Measurements from ENCODE around the gene TEX30. TPM values are rescaled to one million over a fixed set of nuclear protein-coding genes. Genes with fewer than 3 reads are reported as not detected.
A peak's percentile ranks its signal among the peaks of the same experiment; 100 is the strongest.

Gene TEX30
- total RNA-seq, 2 experiments from 2014 or later = 4.6 to 6.3 TPM

- Mint-ChIP-seq H3K9me3 (no peaks in the 10 kb centered on the region), H3K27ac (no peak overlapping the region), H3K4me1 (ENCODE audit: low read depth) (peaks cover 16% of the 10 kb centered on the region), H3K27me3 (no peaks in the 10 kb centered on the region), H3K36me3 (ENCODE audit: low read depth) (peaks cover 8% of the 10 kb centered on the region), H3K4me3 (no peak overlapping the region)
- Histone ChIP-seq H3K36me3 (ENCODE audit: insufficient read depth, low read length) (no peaks in the 10 kb centered on the region), H3K27me3 (ENCODE audit: control insufficient read depth in 1 of 2, insufficient read depth in 2 of 2, low read length in 2 of 2) (no peaks in the 10 kb centered on the region), H3K9me3 (ENCODE audit: control insufficient read depth in 1 of 2, insufficient read depth in 1 of 2, low read length in 2 of 2) (no peaks in the 10 kb centered on the region), H3K27ac (ENCODE audit: low read depth in 1 of 2, low read length in 2 of 2) (no peak overlapping the region), H3K4me3 (ENCODE audit: low read length) (no peak overlapping the region), H3K4me1 (ENCODE audit: insufficient read depth, low read length) (peaks cover 10% of the 10 kb centered on the region)
- intact Hi-C loops (cut with DNase I, micrococcal nuclease) = no loop called here
- ATAC-seq (ENCODE audit: poor library complexity) = no peak
- no peak for DNase-seq
- CTCF ChIA-PET = no interaction called here
- TF ChIP-seq CTCF (IDR thresholded peaks at IDR 0.05) = no peak
- POLR2A ChIA-PET = no interaction called here
These were observed 32.1 kb upstream of the TEX30 start for GRCh38 chr13:102805680-102806079.

- H3K4me1 ChIP-seq (ENCODE audit: insufficient read depth, low read length) = peaks cover 31% of the 10 kb centered on the region
- CTCF ChIA-PET = interaction anchor here (0.6 to 2.1 kb wide), 7 partner anchors 16 to 121 kb away, joined by 3 to 18 read pairs (median 4); partner anchors contain the start of genes ERCC5 and TEX30
- H3K27me3 ChIP-seq (ENCODE audit: control insufficient read depth in 1 of 2, insufficient read depth in 2 of 2, low read length in 2 of 2) = peaks cover 6 to 18% of the 10 kb centered on the region in 2 experiments
- peak overlapping the region; percentile 94 for H3K4me3 Mint-ChIP-seq
- POLR2A ChIA-PET = interaction anchor here (0.7 to 3.7 kb wide), 7 partner anchors 10 to 213 kb away, joined by 3 to 35 read pairs (median 10); partner anchors contain the start of genes ERCC5, TEX30 and TPP2
- H3K4me1 Mint-ChIP-seq (ENCODE audit: low read depth) = peaks cover 29% of the 10 kb centered on the region
- H3K36me3 ChIP-seq (ENCODE audit: insufficient read depth, low read length) = no peaks in the 10 kb centered on the region
- DNase-seq = peak; percentile 58 to 90 (median 75)
- H3K27ac ChIP-seq (ENCODE audit: low read depth in 1 of 2, low read length in 2 of 2) = no peak overlapping the region
- intact Hi-C loops (cut with DNase I, micrococcal nuclease) = loop anchor here (1.0 to 5.0 kb wide), 5 partner anchors 28 to 220 kb away; partner anchors contain the start of gene TEX30 (in 1 of the 2)
- no peaks in the 10 kb centered on the region for H3K9me3 ChIP-seq (ENCODE audit: control insufficient read depth in 1 of 2, insufficient read depth in 1 of 2, low read length in 2 of 2)
- peak overlapping the region; percentile 77 for H3K4me3 ChIP-seq (ENCODE audit: low read length)
- TF ChIP-seq CTCF (IDR thresholded peaks at IDR 0.05) = peak; percentile 69
- no peaks in the 10 kb centered on the region for H3K36me3 Mint-ChIP-seq (ENCODE audit: low read depth)
- ATAC-seq (ENCODE audit: poor library complexity) = peak; percentile 76
- H3K27me3 Mint-ChIP-seq = peaks cover 28% of the 10 kb centered on the region
- peak overlapping the region; percentile 66 for H3K27ac Mint-ChIP-seq
- H3K9me3 Mint-ChIP-seq = no peaks in the 10 kb centered on the region
These were observed 26.8 kb upstream of the TEX30 start for GRCh38 chr13:102800145-102801041.

GRCh38 chr13:102799426-102800144 lies 26.0 kb upstream of the TEX30 start:
- ATAC-seq (ENCODE audit: poor library complexity) (no peak), DNase-seq (peak in 3 of 14 experiments; percentile 0 to 14 (median 1))
- intact Hi-C loops (cut with DNase I, micrococcal nuclease) = loop anchor here (1.0 to 5.0 kb wide), 6 partner anchors 19 to 219 kb away; partner anchors contain the start of gene TEX30 (in 1 of the 2)
- Histone ChIP-seq H3K9me3 (ENCODE audit: control insufficient read depth in 1 of 2, insufficient read depth in 1 of 2, low read length in 2 of 2) (no peaks in the 10 kb centered on the region), H3K4me1 (ENCODE audit: insufficient read depth, low read length) (peaks cover 31% of the 10 kb centered on the region), H3K36me3 (ENCODE audit: insufficient read depth, low read length) (no peaks in the 10 kb centered on the region), H3K4me3 (ENCODE audit: low read length) (peak overlapping the region; percentile 77), H3K27ac (ENCODE audit: low read depth in 1 of 2, low read length in 2 of 2) (no peak overlapping the region), H3K27me3 (ENCODE audit: control insufficient read depth in 1 of 2, insufficient read depth in 2 of 2, low read length in 2 of 2) (peaks cover 6 to 18% of the 10 kb centered on the region in 2 experiments)
- Mint-ChIP-seq H3K27ac (no peak overlapping the region), H3K27me3 (peaks cover 28% of the 10 kb centered on the region), H3K4me1 (ENCODE audit: low read depth) (peaks cover 29% of the 10 kb centered on the region), H3K36me3 (ENCODE audit: low read depth) (no peaks in the 10 kb centered on the region), H3K9me3 (no peaks in the 10 kb centered on the region), H3K4me3 (peak overlapping the region; percentile 94)
- TF ChIP-seq CTCF (IDR thresholded peaks at IDR 0.05) = no peak
- CTCF ChIA-PET = interaction anchor here (0.8 to 2.1 kb wide), 5 partner anchors 15 to 121 kb away, joined by 3 to 18 read pairs (median 3); partner anchors contain the start of genes ERCC5 and TEX30
- POLR2A ChIA-PET = interaction anchor here (0.7 to 3.7 kb wide), 6 partner anchors 14 to 213 kb away, joined by 3 to 35 read pairs (median 13); partner anchors contain the start of genes ERCC5, TEX30 and TPP2

Data from CD4-positive, alpha-beta T cell (primary cell).